ENCODE data around the gene YRDC.

The YRDC gene

GRCh38 chr1:37822906-37823815 is 15.2 kb upstream of the YRDC start:
- DNase-seq (ENCODE audit: low read depth in 2 of 2) = no peak

GRCh38 chr1:37821481-37821880 is 13.5 kb upstream of the YRDC start:
- DNase-seq (ENCODE audit: low read depth in 2 of 2) = no peak

- DNase-seq (ENCODE audit: low read depth in 2 of 2) = no peak
Measured at GRCh38 chr1:37817481-37817880, 9.5 kb upstream of the YRDC start.

- no peak for DNase-seq (ENCODE audit: low read depth in 2 of 2)
Measured at GRCh38 chr1:37814252-37814651, 6.2 kb upstream of the YRDC start.

GRCh38 chr1:37813529-37814145 is 5.6 kb upstream of the YRDC start:
- DNase-seq (ENCODE audit: low read depth in 2 of 2) = no peak

GRCh38 chr1:37811027-37811655 is 3.1 kb upstream of the YRDC start:
- peak; percentile 29 to 45 for DNase-seq (ENCODE audit: low read depth in 2 of 2)

- no peak for DNase-seq (ENCODE audit: low read depth in 2 of 2)
Measured at GRCh38 chr1:37809942-37810341, 1.9 kb upstream of the YRDC start.

- peak in 1 of 2 donors; percentile 4 for DNase-seq (ENCODE audit: low read depth in 2 of 2)
Measured at GRCh38 chr1:37808369-37809319, 636 bp upstream of the YRDC start.

GRCh38 chr1:37807220-37807554 is 821 bp downstream of the YRDC start:
- no peak for DNase-seq (ENCODE audit: low read depth in 2 of 2)

- no peak for DNase-seq (ENCODE audit: low read depth in 2 of 2)
Measured at GRCh38 chr1:37802439-37802838, 5.6 kb downstream of the YRDC start.

GRCh38 chr1:37797750-37798345 is 10.2 kb downstream of the YRDC start:
- no peak for DNase-seq (ENCODE audit: low read depth in 2 of 2)

GRCh38 chr1:37795340-37796125 is 12.5 kb downstream of the YRDC start:
- DNase-seq (ENCODE audit: low read depth in 2 of 2) = no peak

- no peak for DNase-seq (ENCODE audit: low read depth in 2 of 2)
Measured at GRCh38 chr1:37794372-37795339, 13.4 kb downstream of the YRDC start.

GRCh38 chr1:37793773-37794371 is 14.1 kb downstream of the YRDC start, which contains the start of gene MANEAL:
TSS of gene MANEAL (plus strand) at chr1:37793847. CDS start at chr1:37794183, 336 bp downstream.
- DNase-seq (ENCODE audit: low read depth in 2 of 2) = no peak

GRCh38 chr1:37792943-37793686 is 14.9 kb downstream of the YRDC start:
- no peak for DNase-seq (ENCODE audit: low read depth in 2 of 2)

- DNase-seq (ENCODE audit: low read depth in 2 of 2) = no peak
Measured at GRCh38 chr1:37782491-37782890, 25.5 kb downstream of the YRDC start.

GRCh38 chr1:37778654-37779053 is 29.4 kb downstream of the YRDC start:
- DNase-seq (ENCODE audit: low read depth in 2 of 2) = no peak

- no peak for DNase-seq (ENCODE audit: low read depth in 2 of 2)
Measured at GRCh38 chr1:37776946-37777516, 31.0 kb downstream of the YRDC start.

Measured in stimulated activated CD8-positive, alpha-beta memory T cell treated with anti-CD3 and anti-CD28 coated beads, Interleukin-7, amount 100 ng/mL, for 1 hour (primary cell).